ENCODE data around the gene OMD. TPM values are rescaled to one million over a fixed set of nuclear protein-coding genes. Genes with fewer than 3 reads are reported as not detected.

Gene OMD
- total and polyA plus RNA-seq, 5 donors from 2014 or later = 0.13 TPM; not detected in 4

DNA sequence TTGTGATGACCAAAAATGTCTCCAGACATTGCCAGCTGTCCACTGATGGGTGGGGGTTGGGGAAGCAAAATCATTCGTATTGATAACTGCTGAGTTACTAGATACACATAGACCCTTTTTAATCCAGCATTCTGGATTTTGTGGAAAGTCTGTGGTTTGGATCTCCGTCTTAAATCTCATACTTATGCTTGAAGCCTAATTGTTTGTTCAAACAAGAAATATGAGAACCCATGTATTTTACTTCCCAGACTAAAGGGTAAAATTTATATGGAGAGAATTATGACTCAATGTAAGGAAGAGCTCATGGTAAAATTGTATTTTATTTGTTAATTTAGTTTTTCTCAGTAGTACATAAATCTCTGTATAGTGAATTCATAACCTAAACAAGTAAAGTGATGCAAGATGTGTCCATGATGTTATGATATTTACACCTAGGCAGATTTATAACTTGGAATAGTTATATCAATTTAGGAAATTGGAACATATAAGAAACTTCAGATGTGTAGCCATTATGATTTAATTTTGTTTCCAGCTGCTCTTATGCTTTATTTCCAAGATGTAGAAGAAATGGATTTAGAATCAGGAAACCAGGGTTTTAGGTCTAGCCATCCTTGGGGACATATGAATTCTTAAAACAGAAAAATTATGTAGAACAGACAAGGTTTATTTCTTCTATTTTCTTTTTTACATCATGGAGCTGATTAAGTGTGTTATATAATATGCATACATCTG, 15.4 kb downstream of the OMD start:
- peak overlapping the region in 1 of 3 donors; percentile 54 for H3K27ac Mint-ChIP-seq
- no peak for DNase-seq
- ATAC-seq (ENCODE audit: low read depth in 2 of 2) = no peak
- no peaks in the 10 kb centered on the region for H3K27me3 Mint-ChIP-seq
- no peak overlapping the region for H3K27ac ChIP-seq (ENCODE audit: insufficient read depth, low read length, poor library complexity, severe bottlenecking)
- no peaks in the 10 kb centered on the region for H3K9me3 ChIP-seq (ENCODE audit: control insufficient read depth in 2 of 2, low read length in 2 of 2)
- H3K4me1 ChIP-seq (ENCODE audit: control insufficient read depth, insufficient read depth, low read length, poor library complexity, severe bottlenecking) = peaks cover 34% of the 10 kb centered on the region
- H3K4me3 Mint-ChIP-seq = no peak overlapping the region
- H3K4me1 Mint-ChIP-seq = peaks cover 23 to 38% (median 30%) of the 10 kb centered on the region in 4 donors
- H3K27me3 ChIP-seq (ENCODE audit: control insufficient read depth, insufficient read depth, low read length) = no peaks in the 10 kb centered on the region
- peaks cover 0 to 1% (median 0%) of the 10 kb centered on the region in 7 donors for H3K9me3 Mint-ChIP-seq
- H3K4me3 ChIP-seq (ENCODE audit: low read depth, low read length) = no peak overlapping the region
- no peaks in the 10 kb centered on the region for H3K36me3 Mint-ChIP-seq
- H3K36me3 ChIP-seq (ENCODE audit: control insufficient read depth, insufficient read depth, low read length) = no peaks in the 10 kb centered on the region

DNA sequence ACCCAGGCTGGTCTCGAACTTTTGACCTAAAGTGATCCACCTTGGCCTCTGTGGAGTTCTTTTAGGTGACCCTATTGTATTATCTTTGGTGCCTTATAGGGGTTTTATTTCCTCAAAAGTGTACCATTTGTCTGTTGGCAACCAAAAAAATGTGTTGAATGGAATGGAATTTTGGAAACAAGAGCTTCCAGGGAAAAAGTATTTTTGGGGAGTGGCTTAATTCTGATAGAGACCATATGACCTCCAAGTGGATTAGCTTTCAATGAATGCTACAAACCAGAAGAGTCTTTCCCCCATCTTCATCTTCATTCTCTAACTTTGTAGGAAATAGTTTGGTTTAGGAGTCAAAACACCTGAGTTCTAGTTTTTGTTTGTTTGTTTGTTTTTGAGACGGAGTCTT, 16.5 kb downstream of the OMD start:
- H3K4me1 Mint-ChIP-seq = peaks cover 28 to 45% (median 37%) of the 10 kb centered on the region in 4 donors
- ATAC-seq (ENCODE audit: low read depth in 2 of 2) (no peak), DNase-seq (no peak)
- no peak overlapping the region for H3K27ac Mint-ChIP-seq
- H3K4me3 Mint-ChIP-seq = no peak overlapping the region
- H3K27me3 Mint-ChIP-seq = no peaks in the 10 kb centered on the region
- no peaks in the 10 kb centered on the region for H3K27me3 ChIP-seq (ENCODE audit: control insufficient read depth, insufficient read depth, low read length)
- H3K4me1 ChIP-seq (ENCODE audit: control insufficient read depth, insufficient read depth, low read length, poor library complexity, severe bottlenecking) = peaks cover 36% of the 10 kb centered on the region
- no peak overlapping the region for H3K4me3 ChIP-seq (ENCODE audit: low read depth, low read length)
- H3K9me3 Mint-ChIP-seq = peaks cover 0 to 1% (median 0%) of the 10 kb centered on the region in 7 donors
- no peaks in the 10 kb centered on the region for H3K36me3 Mint-ChIP-seq
- no peaks in the 10 kb centered on the region for H3K9me3 ChIP-seq (ENCODE audit: control insufficient read depth in 2 of 2, low read length in 2 of 2)
- peak overlapping the region; percentile 51 for H3K27ac ChIP-seq (ENCODE audit: insufficient read depth, low read length, poor library complexity, severe bottlenecking)
- no peaks in the 10 kb centered on the region for H3K36me3 ChIP-seq (ENCODE audit: control insufficient read depth, insufficient read depth, low read length)

DNA sequence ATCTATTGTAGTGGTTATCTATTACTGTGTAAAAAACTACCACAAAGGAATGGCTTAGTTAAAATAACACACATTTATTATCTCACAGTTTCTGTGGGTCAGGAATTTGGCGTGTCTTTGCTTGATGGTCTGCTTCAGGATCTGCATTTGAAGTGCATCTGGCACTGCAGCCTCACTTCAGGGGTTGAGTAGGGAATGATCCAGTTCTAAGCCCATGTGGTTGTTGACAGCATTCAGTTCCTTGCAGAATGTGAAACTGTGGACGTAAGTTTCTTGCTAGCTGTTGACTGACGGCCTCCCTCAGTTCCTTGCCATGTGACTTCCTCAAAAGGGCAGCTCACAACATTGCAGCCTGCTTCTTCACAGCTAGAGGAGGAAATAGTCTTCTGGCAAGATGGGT, 17.8 kb downstream of the OMD start:
- no peaks in the 10 kb centered on the region for H3K27me3 Mint-ChIP-seq
- H3K4me1 Mint-ChIP-seq = peaks cover 30 to 50% (median 37%) of the 10 kb centered on the region in 4 donors
- no peaks in the 10 kb centered on the region for H3K27me3 ChIP-seq (ENCODE audit: control insufficient read depth, insufficient read depth, low read length)
- ATAC-seq (ENCODE audit: low read depth in 2 of 2) (peak; percentile 92 to 94), DNase-seq (peak; percentile 3 to 84 (median 55))
- H3K9me3 ChIP-seq (ENCODE audit: control insufficient read depth in 2 of 2, low read length in 2 of 2) = no peaks in the 10 kb centered on the region
- no peaks in the 10 kb centered on the region for H3K36me3 Mint-ChIP-seq
- H3K4me3 Mint-ChIP-seq = peak overlapping the region; percentile 68 to 84 (median 78)
- H3K4me1 ChIP-seq (ENCODE audit: control insufficient read depth, insufficient read depth, low read length, poor library complexity, severe bottlenecking) = peaks cover 36% of the 10 kb centered on the region
- H3K9me3 Mint-ChIP-seq = peaks cover 0 to 1% (median 0%) of the 10 kb centered on the region in 7 donors
- peak overlapping the region; percentile 89 to 95 (median 90) for H3K27ac Mint-ChIP-seq
- peak overlapping the region; percentile 51 for H3K27ac ChIP-seq (ENCODE audit: insufficient read depth, low read length, poor library complexity, severe bottlenecking)
- H3K36me3 ChIP-seq (ENCODE audit: control insufficient read depth, insufficient read depth, low read length) = no peaks in the 10 kb centered on the region
- H3K4me3 ChIP-seq (ENCODE audit: low read depth, low read length) = peak overlapping the region; percentile 78

DNA sequence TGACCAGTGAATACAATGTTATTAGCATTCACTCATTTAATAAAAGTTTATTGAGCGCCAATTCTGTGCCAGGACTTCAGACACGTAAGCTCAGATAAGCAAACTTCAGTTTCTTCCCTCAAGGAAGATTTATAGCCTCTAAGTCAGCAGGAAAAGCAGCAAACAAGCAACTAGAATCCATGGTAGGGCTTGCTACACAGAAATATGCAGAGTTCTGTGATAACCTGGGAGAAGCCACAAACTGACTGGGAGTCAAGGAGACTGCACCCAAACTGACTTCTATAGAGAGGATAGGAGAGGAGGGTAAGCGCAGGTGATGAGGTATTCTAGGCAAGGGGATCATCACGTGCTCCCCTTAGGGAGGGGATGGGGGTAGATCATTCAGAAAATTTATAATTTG, 18.5 kb downstream of the OMD start:
- H3K36me3 Mint-ChIP-seq = no peaks in the 10 kb centered on the region
- peaks cover 30 to 50% (median 37%) of the 10 kb centered on the region in 4 donors for H3K4me1 Mint-ChIP-seq
- H3K27me3 ChIP-seq (ENCODE audit: control insufficient read depth, insufficient read depth, low read length) = no peaks in the 10 kb centered on the region
- H3K27me3 Mint-ChIP-seq = no peaks in the 10 kb centered on the region
- H3K4me1 ChIP-seq (ENCODE audit: control insufficient read depth, insufficient read depth, low read length, poor library complexity, severe bottlenecking) = peaks cover 36% of the 10 kb centered on the region
- no peak for ATAC-seq (ENCODE audit: low read depth in 2 of 2)
- peak overlapping the region; percentile 89 to 95 (median 90) for H3K27ac Mint-ChIP-seq
- no peaks in the 10 kb centered on the region for H3K36me3 ChIP-seq (ENCODE audit: control insufficient read depth, insufficient read depth, low read length)
- H3K4me3 ChIP-seq (ENCODE audit: low read depth, low read length) = peak overlapping the region; percentile 78
- peak overlapping the region; percentile 68 to 84 (median 78) for H3K4me3 Mint-ChIP-seq
- H3K9me3 Mint-ChIP-seq = peaks cover 0 to 1% (median 0%) of the 10 kb centered on the region in 7 donors
- peak overlapping the region; percentile 51 for H3K27ac ChIP-seq (ENCODE audit: insufficient read depth, low read length, poor library complexity, severe bottlenecking)
- no peaks in the 10 kb centered on the region for H3K9me3 ChIP-seq (ENCODE audit: control insufficient read depth in 2 of 2, low read length in 2 of 2)
- DNase-seq = no peak

DNA sequence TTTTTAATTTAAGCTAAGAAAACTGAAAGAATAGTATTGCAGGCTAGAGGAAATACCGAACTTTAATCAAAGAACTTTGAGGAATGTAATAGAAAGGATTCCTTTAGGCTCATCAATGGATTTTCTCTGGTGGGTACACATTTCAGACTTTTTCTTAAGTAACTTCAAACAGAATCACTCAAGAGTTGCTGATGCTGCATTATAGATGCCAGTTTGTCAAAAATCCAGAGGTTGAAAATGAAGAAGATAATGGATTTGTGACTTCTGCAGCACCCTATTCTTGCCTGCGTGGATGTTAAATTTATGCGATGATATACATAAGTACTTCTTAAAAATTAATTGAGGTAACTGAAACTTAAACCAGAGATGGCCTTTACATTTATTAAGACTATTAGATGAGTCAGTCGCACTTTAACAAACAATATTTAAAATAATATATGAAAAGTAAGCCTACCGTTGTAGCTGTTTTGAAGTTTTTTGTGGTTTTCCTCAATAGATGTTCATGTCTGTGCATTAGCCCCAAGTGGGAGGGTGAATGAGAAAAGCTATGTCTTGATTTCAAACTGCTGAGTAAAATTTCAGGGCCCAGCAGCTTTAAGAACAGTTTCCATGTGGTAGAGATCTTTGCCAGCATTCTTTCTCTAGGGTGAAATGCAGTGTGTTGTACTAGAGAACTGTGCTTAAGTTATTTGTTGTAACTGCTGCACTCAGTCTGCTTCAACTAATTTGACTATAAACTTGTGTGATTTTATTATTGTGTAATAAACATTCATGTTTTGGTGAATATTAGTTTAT, 20.0 kb downstream of the OMD start, which contains the start of gene OGN:
Gene OGN, minus strand, starts transcription at position 537 of the 795 bp plus-strand sequence. CDS start 1,171 bp downstream, outside the sequence.
- Histone ChIP-seq H3K27me3 (ENCODE audit: control insufficient read depth, insufficient read depth, low read length) (no peaks in the 10 kb centered on the region), H3K4me1 (ENCODE audit: control insufficient read depth, insufficient read depth, low read length, poor library complexity, severe bottlenecking) (peaks cover 32% of the 10 kb centered on the region), H3K9me3 (ENCODE audit: control insufficient read depth in 2 of 2, low read length in 2 of 2) (no peaks in the 10 kb centered on the region), H3K36me3 (ENCODE audit: control insufficient read depth, insufficient read depth, low read length) (no peaks in the 10 kb centered on the region), H3K4me3 (ENCODE audit: low read depth, low read length) (peak within 1 kb of the TSS; percentile 78), H3K27ac (ENCODE audit: insufficient read depth, low read length, poor library complexity, severe bottlenecking) (peak within 1 kb of the TSS; percentile 56)
- Mint-ChIP-seq H3K36me3 (no peaks in the 10 kb centered on the region), H3K4me3 (peak within 1 kb of the TSS; percentile 53 to 86 (median 70)), H3K27me3 (no peaks in the 10 kb centered on the region), H3K27ac (peak within 1 kb of the TSS in 2 of 3 donors; percentile 38 to 57), H3K4me1 (peaks cover 30 to 43% (median 37%) of the 10 kb centered on the region in 4 donors), H3K9me3 (no peaks in the 10 kb centered on the region)
- DNase-seq = peak in 2 of 3 donors; percentile 3 to 21
- ATAC-seq (ENCODE audit: low read depth in 2 of 2) = no peak

DNA sequence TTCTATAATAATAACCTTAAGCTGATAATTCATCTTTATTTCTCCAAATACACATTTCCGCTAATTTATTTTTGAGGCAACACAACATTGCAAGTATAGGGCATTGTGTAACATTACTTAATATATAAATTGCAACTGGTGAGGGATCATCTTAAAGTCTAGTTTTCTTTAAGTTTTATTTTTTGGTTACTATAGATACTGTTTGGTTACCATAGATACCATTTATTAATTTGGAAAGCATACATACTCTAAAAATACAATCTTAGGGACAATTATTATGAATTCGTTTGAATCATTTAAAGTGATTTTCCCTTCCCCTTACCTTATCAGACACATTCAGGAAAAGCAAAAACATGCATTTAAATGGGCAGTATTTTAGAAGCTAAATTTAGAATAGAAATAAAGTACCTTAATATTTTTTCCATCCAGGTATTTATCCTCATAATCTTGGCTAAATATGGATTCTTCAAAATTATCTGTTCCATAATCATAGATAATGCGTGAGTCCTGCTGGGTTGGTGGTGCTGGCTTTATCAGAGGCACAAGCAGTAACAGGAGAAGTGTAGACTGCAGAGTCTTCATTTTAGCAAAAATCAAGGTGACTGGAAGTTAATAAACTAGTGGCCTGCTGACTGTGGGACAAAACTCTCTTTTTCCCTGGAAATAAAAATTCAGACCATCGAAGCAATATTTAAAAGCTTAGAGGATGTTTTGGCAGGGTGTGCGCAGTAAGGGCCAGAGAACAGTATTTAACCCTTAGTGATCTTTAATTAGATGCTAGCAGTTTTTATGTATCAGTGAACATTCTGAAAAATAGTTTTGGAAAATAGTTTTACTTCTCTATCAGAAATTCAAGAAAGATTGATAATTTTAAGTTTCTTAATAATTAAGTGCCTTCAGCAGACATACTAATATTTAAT, 21.2 kb downstream of the OMD start:
- Histone ChIP-seq H3K9me3 (ENCODE audit: control insufficient read depth in 2 of 2, low read length in 2 of 2) (no peaks in the 10 kb centered on the region), H3K27ac (ENCODE audit: insufficient read depth, low read length, poor library complexity, severe bottlenecking) (no peak overlapping the region), H3K36me3 (ENCODE audit: control insufficient read depth, insufficient read depth, low read length) (no peaks in the 10 kb centered on the region), H3K27me3 (ENCODE audit: control insufficient read depth, insufficient read depth, low read length) (no peaks in the 10 kb centered on the region), H3K4me3 (ENCODE audit: low read depth, low read length) (no peak overlapping the region), H3K4me1 (ENCODE audit: control insufficient read depth, insufficient read depth, low read length, poor library complexity, severe bottlenecking) (peaks cover 32% of the 10 kb centered on the region)
- Mint-ChIP-seq H3K36me3 (no peaks in the 10 kb centered on the region), H3K9me3 (no peaks in the 10 kb centered on the region), H3K27ac (no peak overlapping the region), H3K27me3 (no peaks in the 10 kb centered on the region), H3K4me1 (peaks cover 30 to 43% (median 34%) of the 10 kb centered on the region in 4 donors), H3K4me3 (peak overlapping the region in 1 of 4 donors; percentile 74)
- ATAC-seq (ENCODE audit: low read depth in 2 of 2) = no peak
- peak in 1 of 3 donors; percentile 1 for DNase-seq

DNA sequence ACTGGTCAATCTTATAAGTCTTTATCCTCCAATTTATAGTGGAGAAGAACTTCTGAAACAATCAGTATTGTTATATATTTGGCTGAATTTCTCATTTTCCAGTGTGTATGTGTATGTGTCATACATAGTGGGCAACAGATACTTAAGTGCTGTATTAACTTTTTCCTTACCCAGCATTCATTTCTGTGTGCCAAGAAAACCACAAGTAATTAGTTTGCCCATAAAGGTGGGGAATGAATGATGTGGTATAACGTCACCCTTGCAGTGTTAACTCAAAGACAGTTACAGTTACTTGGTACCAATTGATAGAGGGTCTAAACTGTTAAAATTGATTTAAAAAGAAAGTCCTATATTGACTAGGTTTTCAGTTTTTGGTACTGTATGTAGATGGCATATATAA, 21.9 kb downstream of the OMD start:
- Mint-ChIP-seq H3K27ac (no peak overlapping the region), H3K36me3 (no peaks in the 10 kb centered on the region)

More for the DNA sequence above, 21.9 kb downstream of the OMD start:
- H3K9me3 ChIP-seq (ENCODE audit: control insufficient read depth in 2 of 2, low read length in 2 of 2) = no peaks in the 10 kb centered on the region
- no peaks in the 10 kb centered on the region for H3K27me3 ChIP-seq (ENCODE audit: control insufficient read depth, insufficient read depth, low read length)
- Mint-ChIP-seq H3K9me3 (no peaks in the 10 kb centered on the region), H3K4me3 (no peak overlapping the region), H3K27me3 (no peaks in the 10 kb centered on the region), H3K4me1 (peaks cover 28 to 41% (median 33%) of the 10 kb centered on the region in 4 donors)
- H3K36me3 ChIP-seq (ENCODE audit: control insufficient read depth, insufficient read depth, low read length) = no peaks in the 10 kb centered on the region
- no peak for ATAC-seq (ENCODE audit: low read depth in 2 of 2)
- H3K4me3 ChIP-seq (ENCODE audit: low read depth, low read length) = no peak overlapping the region
- no peak for DNase-seq
- H3K4me1 ChIP-seq (ENCODE audit: control insufficient read depth, insufficient read depth, low read length, poor library complexity, severe bottlenecking) = peaks cover 28% of the 10 kb centered on the region
- no peak overlapping the region for H3K27ac ChIP-seq (ENCODE audit: insufficient read depth, low read length, poor library complexity, severe bottlenecking)

All from CD4-positive, CD25-positive, alpha-beta regulatory T cell (primary cell).